BE2C (cell line): ENCODE measurements around the gene ZNF593OS. TPM values are rescaled to one million over a fixed set of nuclear protein-coding genes. Genes with fewer than 3 reads are reported as not detected.

Experiments
- DNase-seq: peaks from one replicate; pipeline ENCODE4 v3.0.0-alpha.2; 2020
- H3K27me3 ChIP-seq: fragments of 250-450 bp; sonication (Bioruptor Pico); 2 replicates; pipeline ENCODE4 v1.5.1; 2020; ENCODE audit warnings: mild to moderate bottlenecking
- H3K36me3 ChIP-seq: fragments of 250-450 bp; sonication (Bioruptor Pico); 2 replicates; pipeline ENCODE4 v1.5.1; 2020; ENCODE audit warnings: mild to moderate bottlenecking
- H3K4me1 ChIP-seq: fragments of 250-450 bp; sonication (Bioruptor Pico); 2 replicates; pipeline ENCODE4 v1.5.1; 2020
- H3K4me3 ChIP-seq: 2 replicates; pipeline ENCODE4 v1.5.1; 2011; ENCODE audit warnings: low read depth, low read length
- H3K9me3 ChIP-seq: fragments of 250-450 bp; sonication (Bioruptor Pico); 2 replicates; pipeline ENCODE4 v1.5.1; 2020
- CTCF ChIP-seq: IDR thresholded peaks from 2 replicates; pipeline ENCODE4 v1.5.1; 2012; ENCODE audit warnings: mild to moderate bottlenecking, low read depth, low read length
- polyA plus RNA-seq: library from polyadenylated mRNA; unstranded; fragments of >200 nt; gene quantifications from one replicate; pipeline ENCODE4 v1.2.1, GENCODE V29; 2012; ENCODE audit warnings: low read depth, missing spikeins; ENCODE audit not compliant: insufficient read length, insufficient read depth

ZNF593OS gene
- polyA plus RNA-seq, result 4.0 TPM

- H3K4me1 ChIP-seq, result no peaks in the 10 kb centered on the region; the same call in 1 of the 2 replicates
- no peaks in the 10 kb centered on the region for H3K27me3 ChIP-seq
- no peaks in the 10 kb centered on the region for H3K9me3 ChIP-seq
- no peak for TF ChIP-seq CTCF
- H3K4me3 ChIP-seq, result peak within 1 kb of the TSS; percentile 75
- DNase-seq, result no peak
- 0 out of 2 replicates have a peak, but pooled peaks cover 3% of the 10 kb centered on the region for H3K36me3 ChIP-seq
Measured at GRCh38 chr1:26171084-26172072, at the start of gene ZNF593OS. ZNF593OS (minus strand) TSS chr1:26171832; CDS start chr1:26171661, 171 bp downstream.

- Histone ChIP-seq H3K27me3 (no peaks in the 10 kb centered on the region), H3K4me3 (no peak overlapping the region), H3K4me1 (no peaks in the 10 kb centered on the region), H3K9me3 (no peaks in the 10 kb centered on the region), H3K36me3 (no peaks in the 10 kb centered on the region)
- TF ChIP-seq CTCF, result no peak
- no peak for DNase-seq
Measured at GRCh38 chr1:26221094-26221493, 49.5 kb upstream of the ZNF593OS start.

GRCh38 chr1:26220199-26220912 lies 48.7 kb upstream of the ZNF593OS start:
- Histone ChIP-seq H3K27me3 (no peaks in the 10 kb centered on the region), H3K4me3 (no peak overlapping the region), H3K36me3 (no peaks in the 10 kb centered on the region), H3K9me3 (no peaks in the 10 kb centered on the region), H3K4me1 (no peaks in the 10 kb centered on the region)
- no peak for DNase-seq
- no peak for TF ChIP-seq CTCF

GRCh38 chr1:26218906-26219494 lies 47.4 kb upstream of the ZNF593OS start:
- Histone ChIP-seq H3K9me3 (no peaks in the 10 kb centered on the region), H3K4me3 (no peak overlapping the region), H3K4me1 (no peaks in the 10 kb centered on the region), H3K36me3 (no peaks in the 10 kb centered on the region), H3K27me3 (no peaks in the 10 kb centered on the region)
- DNase-seq, result no peak
- no peak for TF ChIP-seq CTCF

- H3K9me3 ChIP-seq, result no peaks in the 10 kb centered on the region
- DNase-seq, result no peak
- no peaks in the 10 kb centered on the region for H3K4me1 ChIP-seq
- no peaks in the 10 kb centered on the region for H3K27me3 ChIP-seq
- H3K36me3 ChIP-seq, result no peaks in the 10 kb centered on the region
- H3K4me3 ChIP-seq, result no peak overlapping the region
- no peak for TF ChIP-seq CTCF
Measured at GRCh38 chr1:26215246-26215645, 43.6 kb upstream of the ZNF593OS start.
